H1 (cell line): Measurements from ENCODE around the gene LRRC49. TPM values are rescaled to one million over a fixed set of nuclear protein-coding genes. Genes with fewer than 3 reads are reported as not detected.

Experiments used
- CTCF ChIA-PET: fragments of 300-600 bp; sonication (Branson Sonifier 250); formaldehyde crosslinking; loops from one replicate; lab custom pipeline; 2021; ENCODE audit not compliant: partially characterized antibody; lab: Charles Lee
- POLR2A ChIA-PET: fragments of 300-600 bp; sonication (Branson Sonifier 250); formaldehyde crosslinking; loops from one replicate; lab custom pipeline; 2021; ENCODE audit warnings: inconsistent platforms; ENCODE audit not compliant: partially characterized antibody; lab: Charles Lee
- DNase-seq, 2 experiments: peaks; one replicate each; pipeline versions ENCODE4 v3.0.0 to v3.0.0-alpha.2; 2010 to 2022; ENCODE audit warnings: low spot score in 2 of 2, low read depth in 1 of 2, mixed read lengths in 1 of 2
- FAIRE-seq: peaks from 2 replicates; lab custom pipeline; 2011; peaks lifted over from hg19 to GRCh38; lab: Jason Lieb, UNC
- H2AFZ ChIP-seq: 2 replicates; pipeline ENCODE4 v1.8.1; 2012; ENCODE audit warnings: low read length, inconsistent platforms
- H2AK5ac ChIP-seq: 2 replicates; pipeline ENCODE4 v1.6.1; 2013; ENCODE audit warnings: low read depth, low read length
- H2BK120ac ChIP-seq: replicated peaks from 2 replicates; pipeline ENCODE3; 2013; ENCODE audit warnings: low read depth, low read length, inconsistent platforms
- H2BK12ac ChIP-seq: 2 replicates; pipeline ENCODE4 v1.6.1; 2013; ENCODE audit warnings: low read depth, low read length
- H2BK15ac ChIP-seq: 2 replicates; pipeline ENCODE4 v1.6.1; 2013; ENCODE audit warnings: low read length
- H2BK20ac ChIP-seq: 2 replicates; pipeline ENCODE4 v1.6.1; 2013; ENCODE audit warnings: low read length
- H2BK5ac ChIP-seq: 2 replicates; pipeline ENCODE4 v1.6.1; 2013; ENCODE audit warnings: low read depth, low read length
- H3K14ac ChIP-seq: 2 replicates; pipeline ENCODE4 v1.6.1; 2013; ENCODE audit warnings: inconsistent platforms; ENCODE audit not compliant: insufficient read length
- H3K18ac ChIP-seq: 2 replicates; pipeline ENCODE4 v1.6.1; 2013; ENCODE audit warnings: low read length; ENCODE audit errors: extremely low read depth
- H3K23ac ChIP-seq: 2 replicates; pipeline ENCODE4 v1.6.1; 2013; ENCODE audit warnings: inconsistent platforms; ENCODE audit not compliant: insufficient read length
- H3K23me2 ChIP-seq: 2 replicates; pipeline ENCODE4 v1.6.1; 2013; ENCODE audit warnings: low read depth, low read length
- H3K27ac ChIP-seq: 2 replicates; pipeline ENCODE4 v1.6.1; 2011; ENCODE audit warnings: low read depth, low read length, inconsistent platforms
- H3K27me3 ChIP-seq, 4 experiments: replicated peaks in 1 of 4; 1 replicate in 1 of 4; 2 replicates in 3 of 4; pipeline versions ENCODE4 v1.6.1 to v1.8.1; 2011 to 2013; ENCODE audit warnings: low read length in 3 of 4, mild to moderate bottlenecking in 3 of 4, inconsistent platforms in 2 of 4, mixed read lengths in 2 of 4, moderate library complexity in 1 of 4; ENCODE audit not compliant: control insufficient read depth in 3 of 4, insufficient read depth in 3 of 4; ENCODE audit errors: extremely low read depth in 1 of 4
- H3K36me3 ChIP-seq, 4 experiments: 2 replicates each; pipeline versions ENCODE4 v1.6.1 to v1.8.1; 2011 to 2013; ENCODE audit warnings: mild to moderate bottlenecking in 4 of 4, low read length in 3 of 4, moderate library complexity in 2 of 4, control low read depth in 1 of 4, inconsistent platforms in 1 of 4; ENCODE audit not compliant: insufficient read depth in 4 of 4, control insufficient read depth in 2 of 4
- H3K4ac ChIP-seq: replicated peaks from 2 replicates; pipeline ENCODE3; 2013; ENCODE audit warnings: low read length, low read depth, mixed read lengths, inconsistent platforms; ENCODE audit not compliant: insufficient read length
- H3K4me1 ChIP-seq, 4 experiments: replicated peaks in 1 of 4; 1 replicate in 1 of 4; 2 replicates in 3 of 4; pipeline versions ENCODE4 v1.6.1 to v1.8.1; 2011 to 2013; ENCODE audit warnings: low read length in 3 of 4, inconsistent platforms in 2 of 4, mixed read lengths in 1 of 4; ENCODE audit not compliant: insufficient read depth in 4 of 4, control insufficient read depth in 3 of 4
- H3K4me2 ChIP-seq, 2 experiments: 2 replicates each; pipeline versions ENCODE4 v1.6.1 to v1.8.1; 2011 to 2013; ENCODE audit warnings: low read depth in 2 of 2, low read length in 2 of 2, control low read depth in 1 of 2, inconsistent platforms in 1 of 2, mild to moderate bottlenecking in 1 of 2; ENCODE audit not compliant: insufficient read depth in 1 of 2
- H3K4me3 ChIP-seq, 4 experiments: fragments of 200-600, 300-600 bp in 1 of 4; sonication (generic), shearing (Covaris generic), sonication (Bioruptor Twin) in 1 of 4; 2 replicates each; pipeline versions ENCODE4 v1.5.1 to v1.8.1; 2011 to 2016; ENCODE audit warnings: low read length in 4 of 4, low read depth in 3 of 4, control low read depth in 2 of 4, inconsistent platforms in 2 of 4, mild to moderate bottlenecking in 2 of 4, mixed read lengths in 1 of 4, moderate library complexity in 1 of 4; ENCODE audit not compliant: insufficient read depth in 2 of 4; ENCODE audit errors: extremely low read depth in 1 of 4
- H3K56ac ChIP-seq: replicated peaks from 2 replicates; pipeline ENCODE3; 2013; ENCODE audit warnings: low read depth, mild to moderate bottlenecking, mixed read lengths, low read length, inconsistent platforms; ENCODE audit not compliant: insufficient read length
- H3K79me1 ChIP-seq: 2 replicates; pipeline ENCODE4 v1.6.1; 2013; ENCODE audit warnings: low read depth, low read length, control low read depth
- H3K79me2 ChIP-seq, 2 experiments: 2 replicates each; pipeline versions ENCODE4 v1.6.1 to v1.8.1; 2012 to 2013; ENCODE audit warnings: low read length in 2 of 2, mild to moderate bottlenecking in 2 of 2, inconsistent platforms in 1 of 2; ENCODE audit not compliant: insufficient read depth in 2 of 2, control insufficient read depth in 1 of 2
- H3K9ac ChIP-seq, 4 experiments: replicated peaks in 1 of 4; 1 replicate in 1 of 4; 2 replicates in 3 of 4; pipeline versions ENCODE4 v1.6.1 to v1.8.1; 2011 to 2013; ENCODE audit warnings: low read depth in 3 of 4, low read length in 3 of 4, control low read depth in 2 of 4, mild to moderate bottlenecking in 2 of 4, moderate library complexity in 2 of 4, inconsistent platforms in 1 of 4; ENCODE audit errors: extremely low read depth in 1 of 4
- H3K9me3 ChIP-seq, 2 experiments: 2 replicates each; pipeline versions ENCODE4 v1.6.1 to v1.8.1; 2012 to 2013; ENCODE audit warnings: mild to moderate bottlenecking in 2 of 2, moderate library complexity in 2 of 2, control low read depth in 1 of 2, inconsistent platforms in 1 of 2, low read depth in 1 of 2, low read length in 1 of 2, mixed read lengths in 1 of 2; ENCODE audit not compliant: insufficient read depth in 2 of 2
- H4K20me1 ChIP-seq, 2 experiments: replicated peaks in 1 of 2; 2 replicates each; pipeline versions ENCODE3 to v1.8.1; 2011 to 2013; ENCODE audit warnings: inconsistent platforms in 2 of 2, low read length in 2 of 2, mild to moderate bottlenecking in 1 of 2; ENCODE audit not compliant: insufficient read depth in 2 of 2, control insufficient read depth in 1 of 2
- H4K5ac ChIP-seq: 2 replicates; pipeline ENCODE4 v1.6.1; 2013; ENCODE audit warnings: low read length, low read depth, mixed read lengths, inconsistent platforms; ENCODE audit not compliant: insufficient read length
- H4K8ac ChIP-seq: 2 replicates; pipeline ENCODE4 v1.8.0; 2013; ENCODE audit warnings: mild to moderate bottlenecking, moderate library complexity, low read length, inconsistent platforms; ENCODE audit not compliant: insufficient read depth; ENCODE audit errors: extremely low read depth
- H4K91ac ChIP-seq: replicated peaks from 2 replicates; pipeline ENCODE3; 2013; ENCODE audit warnings: low read length, mixed read lengths, inconsistent platforms; ENCODE audit not compliant: insufficient read length
- ASH2L ChIP-seq: fragments of 200-600, 300-600 bp; sonication (generic); IDR thresholded peaks from one replicate; pipeline ENCODE4 v1.7.1; 2017; ENCODE audit warnings: low read length
- BRCA1 ChIP-seq: IDR thresholded peaks from 2 replicates; pipeline ENCODE4 v1.6.1; 2012; ENCODE audit warnings: low read depth, low read length, improper control_type of control experiment
- CREB1 ChIP-seq: IDR thresholded peaks from 2 replicates; pipeline ENCODE4 v1.6.1; 2012; ENCODE audit warnings: inconsistent platforms
- CTBP2 ChIP-seq: IDR thresholded peaks from 2 replicates; pipeline ENCODE4 v1.7.0; 2011; ENCODE audit warnings: borderline replicate concordance, mild to moderate bottlenecking, moderate library complexity, mixed read lengths, low read length; ENCODE audit not compliant: insufficient read depth, insufficient read length
- EGR1 ChIP-seq: IDR thresholded peaks from 2 replicates; pipeline ENCODE4 v1.6.1; 2011; ENCODE audit warnings: low read depth, low read length, borderline replicate concordance
- KDM5A ChIP-seq: fragments of 200-600 bp; IDR thresholded peaks from 2 replicates; pipeline ENCODE4 v1.7.1; 2012; ENCODE audit warnings: mild to moderate bottlenecking, low read length, inconsistent platforms, mixed read lengths
- PHF8 ChIP-seq: fragments of 200-600 bp; sonication (generic); conservative IDR thresholded peaks from 2 replicates; pipeline ENCODE4 v1.7.1; 2012; ENCODE audit warnings: low read depth, mild to moderate bottlenecking, inconsistent platforms, low read length, moderate library complexity
- POU5F1 ChIP-seq: IDR thresholded peaks from 2 replicates; pipeline ENCODE4 v1.6.1; 2011; ENCODE audit warnings: low read depth, mild to moderate bottlenecking, low read length, moderate library complexity
- WGBS, 2 experiments: shearing (Covaris generic) in 1 of 2; methylation state at CpG; one replicate each; pipeline versions ENCODE4 v1.1.6 to v1.1.7; 2013 to 2015; ENCODE audit warnings: low lambda C conversion rate in 2 of 2, mixed read lengths in 2 of 2, inconsistent platforms in 1 of 2, low coverage in 1 of 2, missing lambda C conversion rate in 1 of 2; ENCODE audit not compliant: insufficient replicate concordance in 2 of 2, insufficient coverage in 1 of 2, insufficient read length in 1 of 2; ENCODE audit errors: extremely low coverage in 1 of 2, missing lambda C conversion rate in 1 of 2; 5-methylcytosine and 5-hydroxymethylcytosine counted together
- polyA plus RNA-seq, 7 experiments: library from polyadenylated mRNA; depleted of rRNA in 3 of 7; stranded (reverse) in 5 of 7; unstranded in 2 of 7; fragments of >200 nt in 5 of 7; fragments of 200-250 nt in 2 of 7; gene quantifications; 1 replicate in 5 of 7; 2 replicates in 1 of 7; 4 replicates in 1 of 7; pipeline versions ENCODE4 v1.2.1 to v1.2.3, GENCODE V29; 2011 to 2013; ENCODE audit warnings: missing spikeins in 2 of 7, mixed read lengths in 2 of 7
- total RNA-seq: library from RNA; stranded (reverse); fragmentation: NEBNext Ultra II Directional; extraction: Animal tissue kit (Norgen Biotek cat#: 25700); gene quantifications from 2 replicates; pipeline ENCODE4 v1.2.1, GENCODE V29; 2021

Gene LRRC49
- total and polyA plus RNA-seq, 2 of the 8 experiments (the other 6 are each of a cell fraction or from before 2014, with no cell fraction given), result 5.0 to 10.4 TPM

- Histone ChIP-seq H3K4me1 (peaks cover 3 to 8% (median 5%) of the 10 kb centered on the region in 4 experiments; a peak in 4 of 7 replicates), H2AFZ (no peak overlapping the region), H4K5ac (no peak overlapping the region), H3K27me3 (0 out of 7 replicates have a peak, but pooled peaks cover 0 to 3% (median 0%) of the 10 kb centered on the region in 4 experiments), H3K14ac (no peak overlapping the region), H2BK5ac (no peak overlapping the region), H2BK15ac (no peak overlapping the region), H3K27ac (no peak overlapping the region), H3K23me2 (peaks cover 10% of the 10 kb centered on the region; the same call in 1 of the 2 replicates), H4K8ac (no peak overlapping the region), H3K79me2 (peaks cover 0 to 4% of the 10 kb centered on the region in 2 experiments; a peak in 1 of 4 replicates), H3K4ac (no peak overlapping the region), H3K4me3 (no peak overlapping the region), H3K79me1 (no peaks in the 10 kb centered on the region), H2BK20ac (no peak overlapping the region), H3K36me3 (no peaks in the 10 kb centered on the region), H2AK5ac (no peak overlapping the region), H3K23ac (no peak overlapping the region), H4K20me1 (no peaks in the 10 kb centered on the region), H3K56ac (no peak overlapping the region), H3K4me2 (no peak overlapping the region), H3K18ac (no peak overlapping the region), H2BK120ac (no peak overlapping the region), H4K91ac (no peak overlapping the region), H3K9ac (no peak overlapping the region), H3K9me3 (no peaks in the 10 kb centered on the region), H2BK12ac (no peak overlapping the region)
- FAIRE-seq (no peak), DNase-seq (no peak)
- TF ChIP-seq PHF8 (no peak), BRCA1 (no peak), CREB1 (no peak), POU5F1 (no peak), EGR1 (no peak), KDM5A (no peak), CTBP2 (no peak), ASH2L (no peak)
- ChIA-PET CTCF (interaction anchor here (0.6 to 2.4 kb wide), 5 partner anchors 11 to 46 kb away, joined by 3 to 6 read pairs (median 4); no protein-coding TSS in a partner anchor), POLR2A (interaction anchor here (1.4 kb wide), 1 partner anchor 10 kb away, joined by 3 read pairs; no protein-coding TSS in a partner anchor)
- WGBS, 2 experiments, result 77% methylated on average over 5 of the region's 5 CpGs; no CpG with 5 or more reads in 1 of the 2 experiments
These were observed 35.6 kb upstream of the LRRC49 start for GRCh38 chr15:70856884-70857561.
